ENCODE data around the gene MMP24OS.

GRCh38 chr20:35237486-35237885 is 40.4 kb downstream of the MMP24OS start:
- TF ChIP-seq YY1 (IDR thresholded peaks at IDR 0.05; ENCODE audit: insufficient read depth, insufficient read length) = no peak
- TF ChIP-seq ZNF274 (IDR thresholded peaks at IDR 0.05; ENCODE audit: low read depth, low read length) = no peak
- TF ChIP-seq SUZ12 (IDR thresholded peaks at IDR 0.05; ENCODE audit: extremely low read depth, insufficient read depth, insufficient read length) = no peak

Data from NT2/D1 (cell line).